Skeletal muscle satellite cell (primary cell): ENCODE data around the gene EIF3M.
"Not testable (repeated sequence)": the region's sequence is repeated elsewhere in the genome, so short reads cannot be mapped to it uniquely, and the experiment has no call there.

ENCODE experiments used
- H3K27me3 ChIP-seq: 2 replicates; pipeline ENCODE4 v1.7.0; 2013; ENCODE audit warnings: low read length; ENCODE audit not compliant: control insufficient read depth, insufficient read depth
- H3K36me3 ChIP-seq: 2 replicates; pipeline ENCODE4 v1.7.0; 2013; ENCODE audit warnings: mild to moderate bottlenecking, control low read depth, low read length; ENCODE audit not compliant: insufficient read depth
- H3K4me1 ChIP-seq: 2 replicates; pipeline ENCODE4 v1.7.0; 2013; ENCODE audit warnings: low read length; ENCODE audit not compliant: control insufficient read depth, insufficient read depth
- H3K4me2 ChIP-seq: 2 replicates; pipeline ENCODE4 v1.7.0; 2013; ENCODE audit warnings: mild to moderate bottlenecking, low read length
- H3K4me3 ChIP-seq: 2 replicates; pipeline ENCODE4 v1.7.0; 2013; ENCODE audit warnings: low read length
- H3K9ac ChIP-seq: 2 replicates; pipeline ENCODE4 v1.7.0; 2013; ENCODE audit warnings: mild to moderate bottlenecking, low read depth, low read length, moderate library complexity
- H3K9me3 ChIP-seq: replicated peaks from 2 replicates; pipeline ENCODE4 v1.7.0; 2013; ENCODE audit warnings: mild to moderate bottlenecking, control low read depth, low read length

The EIF3M gene

DNA sequence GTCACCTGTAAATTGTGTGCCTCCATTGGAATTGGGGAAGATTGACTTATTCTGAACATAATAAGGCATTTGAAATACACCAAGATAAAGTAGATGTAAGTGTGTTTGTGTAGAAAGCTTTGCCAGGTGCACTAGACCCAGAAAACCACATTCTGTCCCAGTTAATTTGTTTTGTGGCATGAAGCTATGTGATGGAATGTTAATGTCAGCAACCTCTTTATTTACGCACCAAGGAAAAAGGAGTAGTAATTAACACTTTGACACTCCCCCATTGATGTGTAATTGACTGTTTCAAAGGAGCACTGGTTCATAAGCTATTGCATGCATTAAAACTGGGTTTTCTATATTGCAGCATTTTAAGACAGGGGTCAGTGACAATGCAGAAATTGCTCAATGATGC is 14.3 kb downstream of the EIF3M start:
- Histone ChIP-seq H3K4me1 (no peaks in the 10 kb centered on the region), H3K4me3 (no peak overlapping the region), H3K36me3 (peaks cover 85% of the 10 kb centered on the region), H3K27me3 (no peaks in the 10 kb centered on the region), H3K4me2 (no peak overlapping the region), H3K9ac (no peak overlapping the region), H3K9me3 (no peaks in the 10 kb centered on the region)

DNA sequence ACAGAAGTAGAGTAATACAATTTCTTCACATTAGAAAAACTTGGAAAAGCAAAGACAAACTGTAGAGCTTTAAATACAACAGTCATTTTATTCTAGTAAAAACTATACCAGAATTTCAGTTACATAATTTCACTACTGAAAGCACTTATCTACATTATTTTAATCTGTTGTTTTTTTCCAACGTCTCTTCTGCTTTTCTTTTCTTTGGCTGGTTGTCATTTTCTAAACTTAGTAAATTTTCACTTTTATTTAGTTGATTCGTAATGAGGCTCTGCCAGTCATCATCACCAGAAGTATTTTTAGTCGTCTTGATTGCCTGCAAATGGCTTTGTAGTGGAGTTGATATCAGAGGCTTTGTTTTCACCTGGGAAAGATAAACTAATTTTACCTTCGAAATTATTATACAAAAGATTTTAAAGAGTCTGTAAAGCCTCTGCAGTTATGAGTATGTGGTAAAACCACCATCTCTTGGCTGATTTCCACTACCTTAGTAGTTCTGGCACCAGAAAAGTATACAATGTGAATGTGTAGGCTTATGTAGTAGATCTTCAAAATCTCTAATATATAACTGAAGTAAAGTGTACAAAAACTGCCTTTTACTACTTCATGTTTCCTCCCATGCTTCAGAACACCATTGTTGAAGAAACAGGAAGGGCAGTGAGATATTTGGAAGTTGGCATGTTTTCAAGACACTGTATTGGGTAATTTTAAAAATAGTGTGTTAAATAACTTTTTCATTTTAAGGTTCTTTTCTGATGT is 19.2 kb downstream of the EIF3M start:
- Histone ChIP-seq H3K9me3 (no peaks in the 10 kb centered on the region), H3K9ac (no peak overlapping the region), H3K4me1 (no peaks in the 10 kb centered on the region), H3K4me2 (no peak overlapping the region), H3K27me3 (no peaks in the 10 kb centered on the region), H3K36me3 (peaks cover 74% of the 10 kb centered on the region), H3K4me3 (no peak overlapping the region)

DNA sequence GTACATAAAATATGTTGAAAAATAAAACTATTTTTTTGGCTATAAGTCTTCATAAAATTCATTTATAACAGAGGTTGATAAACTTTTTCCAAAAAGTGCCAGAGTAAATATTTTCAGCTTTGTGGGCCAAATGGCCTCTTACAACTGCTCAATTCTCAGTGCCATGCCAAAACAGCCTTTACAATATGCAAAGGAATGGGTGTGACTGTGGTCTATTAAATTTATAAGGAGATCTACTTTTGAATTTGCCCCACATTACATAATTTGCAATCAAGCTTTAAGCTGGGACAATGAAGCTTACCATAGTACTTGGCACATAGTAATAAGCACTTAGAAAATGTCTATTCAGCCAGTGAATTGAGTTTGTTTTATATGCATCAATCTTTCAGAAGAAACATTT is 22.6 kb downstream of the EIF3M start:
- Histone ChIP-seq H3K4me1 (no peaks in the 10 kb centered on the region), H3K9me3 (no peaks in the 10 kb centered on the region), H3K4me3 (no peak overlapping the region), H3K36me3 (peaks cover 52% of the 10 kb centered on the region), H3K9ac (no peak overlapping the region), H3K4me2 (no peak overlapping the region), H3K27me3 (no peaks in the 10 kb centered on the region)

DNA sequence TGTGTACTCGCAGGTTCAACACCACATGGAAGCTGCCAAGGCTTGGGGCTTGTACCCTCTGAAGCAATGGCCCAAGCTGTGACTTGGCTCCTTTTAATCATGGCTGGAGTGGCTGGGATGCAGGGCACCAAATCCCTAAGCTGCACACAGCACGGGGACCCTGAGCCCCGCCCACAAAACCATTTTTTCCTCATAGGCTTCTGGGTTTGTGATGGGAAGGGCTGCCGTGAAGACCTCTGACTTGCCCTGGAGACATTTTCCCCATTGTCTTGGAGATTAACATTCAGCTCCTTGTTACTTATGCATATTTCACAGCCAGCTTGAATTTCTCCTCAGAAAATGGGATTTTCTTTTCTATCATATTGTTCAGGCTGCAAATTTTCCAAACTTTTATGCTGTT is 25.2 kb downstream of the EIF3M start:
- not testable (repeated sequence) for H3K27me3 ChIP-seq, H3K9me3 ChIP-seq, H3K4me1 ChIP-seq, H3K4me2 ChIP-seq, H3K4me3 ChIP-seq, H3K9ac ChIP-seq
- peaks cover 28% of the 10 kb centered on the region for H3K36me3 ChIP-seq

DNA sequence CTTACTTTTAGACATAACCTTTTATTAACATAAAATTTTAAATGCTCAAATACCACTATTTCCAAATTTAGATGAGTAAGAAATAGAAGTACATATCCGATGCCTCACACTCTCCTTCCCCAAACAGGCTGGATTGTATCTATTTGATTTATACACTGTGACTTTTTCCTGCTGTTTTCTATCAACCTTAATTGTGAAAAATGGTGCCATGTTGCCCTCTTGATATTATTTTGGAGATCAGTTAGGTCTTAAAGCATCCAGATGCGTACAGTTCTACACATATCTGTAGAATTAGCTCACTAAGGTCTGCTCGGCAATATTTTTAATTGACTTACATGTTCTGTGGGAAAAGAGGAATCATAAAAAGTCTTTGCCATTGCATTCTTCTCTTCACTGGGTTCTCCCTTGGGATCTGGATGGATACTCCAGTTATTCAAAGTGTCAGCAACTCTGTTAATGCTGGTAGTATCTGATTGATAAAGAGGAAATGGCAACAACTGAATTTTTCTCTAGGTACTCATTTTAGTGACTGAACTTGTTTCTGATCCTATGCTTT is 27.2 kb downstream of the EIF3M start:
- H3K4me2 ChIP-seq: no peak overlapping the region
- H3K9ac ChIP-seq: no peak overlapping the region
- peaks cover 9% of the 10 kb centered on the region for H3K36me3 ChIP-seq
- H3K4me1 ChIP-seq: no peaks in the 10 kb centered on the region
- no peaks in the 10 kb centered on the region for H3K9me3 ChIP-seq
- H3K27me3 ChIP-seq: no peaks in the 10 kb centered on the region
- H3K4me3 ChIP-seq: no peak overlapping the region

DNA sequence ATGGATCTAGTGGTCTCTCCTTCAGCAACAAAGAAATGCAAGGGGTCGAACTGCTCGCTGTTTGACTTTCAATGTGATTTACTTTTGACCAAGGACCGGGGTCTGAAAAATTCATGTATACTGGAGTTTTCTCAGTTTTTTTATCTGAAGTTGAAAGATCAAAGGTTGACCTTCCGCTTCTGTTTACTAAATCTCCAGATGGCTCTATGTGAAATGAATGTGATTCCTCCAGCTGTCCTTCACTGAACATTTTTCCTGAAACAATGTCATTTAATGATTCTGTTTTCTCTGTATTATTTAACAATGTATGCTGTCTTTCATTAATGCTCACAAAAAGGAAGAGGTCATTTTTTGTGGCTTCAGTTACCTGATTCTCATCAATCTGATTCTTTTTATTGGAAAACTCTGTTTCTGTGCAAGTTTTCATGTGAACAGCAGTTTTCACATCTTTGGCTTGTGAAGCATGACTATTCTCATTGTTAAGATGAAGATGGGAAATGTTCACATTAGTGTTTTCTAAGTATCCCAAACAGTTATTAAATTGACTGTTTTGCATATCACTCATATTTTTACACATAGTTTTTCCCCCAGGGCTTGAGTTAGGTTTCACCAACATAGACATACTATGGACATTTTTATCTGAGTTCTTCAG is 30.0 kb downstream of the EIF3M start:
- no peaks in the 10 kb centered on the region for H3K4me1 ChIP-seq
- H3K36me3 ChIP-seq: no peaks in the 10 kb centered on the region
- no peak overlapping the region for H3K9ac ChIP-seq
- H3K4me2 ChIP-seq: no peak overlapping the region
- no peaks in the 10 kb centered on the region for H3K27me3 ChIP-seq
- H3K4me3 ChIP-seq: no peak overlapping the region
- H3K9me3 ChIP-seq: no peaks in the 10 kb centered on the region

DNA sequence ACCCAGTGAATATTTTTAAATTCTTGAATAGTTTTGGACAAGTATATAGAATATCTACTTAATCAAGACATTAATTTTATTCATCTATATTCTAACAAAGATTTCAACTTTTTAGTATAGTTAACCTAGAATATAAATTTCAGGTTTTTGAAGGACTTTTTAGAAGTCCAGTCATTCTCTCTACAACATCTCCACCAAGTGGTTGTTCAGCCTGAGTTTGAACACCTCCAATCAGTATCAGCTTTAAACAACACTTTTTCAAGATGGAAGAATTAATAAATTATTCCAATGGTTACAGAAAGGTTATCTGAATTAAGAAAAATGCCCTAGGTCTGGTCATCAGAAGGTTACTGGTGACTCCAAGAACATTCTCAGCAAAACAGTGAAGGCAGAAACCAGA is 31.8 kb downstream of the EIF3M start:
- Histone ChIP-seq H3K4me1 (no peaks in the 10 kb centered on the region), H3K27me3 (no peaks in the 10 kb centered on the region), H3K9ac (no peak overlapping the region), H3K36me3 (no peaks in the 10 kb centered on the region), H3K9me3 (no peaks in the 10 kb centered on the region), H3K4me2 (no peak overlapping the region), H3K4me3 (no peak overlapping the region)

DNA sequence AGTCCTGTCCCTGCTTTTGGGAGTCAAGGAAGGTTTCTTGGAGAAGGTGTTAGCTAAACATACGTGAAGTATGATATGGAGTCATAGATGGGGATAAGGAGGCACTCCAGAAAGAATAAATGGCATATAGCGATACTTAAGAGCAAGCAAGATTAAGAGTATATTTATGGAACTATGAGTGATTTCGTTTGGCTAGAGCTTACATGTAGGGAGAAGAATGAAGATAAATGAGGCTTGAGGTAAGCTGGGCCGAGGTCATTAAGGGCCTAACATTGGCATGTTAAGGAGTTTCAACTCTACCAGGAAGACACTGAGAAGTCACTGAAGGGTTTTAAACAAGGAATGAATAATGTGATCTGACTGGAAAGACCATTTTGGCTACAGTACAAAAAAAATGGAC is 33.3 kb downstream of the EIF3M start:
- no peaks in the 10 kb centered on the region for H3K9me3 ChIP-seq
- no peaks in the 10 kb centered on the region for H3K4me1 ChIP-seq
- no peak overlapping the region for H3K4me2 ChIP-seq
- no peak overlapping the region for H3K4me3 ChIP-seq
- no peaks in the 10 kb centered on the region for H3K27me3 ChIP-seq
- H3K9ac ChIP-seq: no peak overlapping the region
- no peaks in the 10 kb centered on the region for H3K36me3 ChIP-seq

DNA sequence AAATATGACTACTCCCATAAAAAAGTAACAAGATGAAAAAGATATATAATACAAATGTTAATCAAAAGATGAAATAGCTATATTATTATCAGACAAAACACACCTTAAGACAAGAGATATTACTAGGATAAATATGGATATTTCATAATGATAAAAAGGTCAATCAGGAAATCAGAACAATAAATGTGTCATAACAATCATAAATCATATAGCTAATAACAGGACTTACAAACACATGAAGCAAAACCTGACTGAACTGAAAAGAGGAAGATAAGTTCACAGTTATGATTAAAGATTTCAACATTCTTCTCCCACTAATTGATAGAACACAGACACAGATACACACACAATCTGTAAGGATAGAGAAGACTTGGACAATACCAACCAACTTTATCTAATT is 47.2 kb downstream of the EIF3M start:
- Histone ChIP-seq H3K9me3 (no peaks in the 10 kb centered on the region), H3K4me1 (no peaks in the 10 kb centered on the region), H3K27me3 (peaks cover 8% of the 10 kb centered on the region), H3K4me2 (no peak overlapping the region), H3K9ac (no peak overlapping the region), H3K4me3 (no peak overlapping the region), H3K36me3 (no peaks in the 10 kb centered on the region)

DNA sequence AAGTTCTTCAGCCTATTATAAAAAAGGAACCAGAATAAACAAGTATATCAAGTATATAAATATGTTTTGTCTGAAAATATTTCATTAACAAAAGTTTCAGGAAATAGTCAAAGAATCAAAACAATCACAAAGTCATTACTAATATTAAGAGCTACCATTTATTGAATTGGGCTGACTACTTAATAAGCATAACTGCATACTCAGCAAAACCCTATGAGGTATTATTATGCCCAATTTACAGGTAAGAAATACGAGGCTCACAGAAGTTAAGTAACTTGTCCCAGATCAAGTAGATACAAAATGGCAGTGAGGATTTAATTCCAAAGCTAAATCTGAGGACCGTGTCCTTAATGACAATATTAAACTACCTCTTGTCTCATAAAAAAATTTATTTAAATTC is 52.2 kb downstream of the EIF3M start:
- no peak overlapping the region for H3K4me2 ChIP-seq
- peaks cover 8% of the 10 kb centered on the region for H3K27me3 ChIP-seq
- no peak overlapping the region for H3K4me3 ChIP-seq
- H3K9ac ChIP-seq: no peak overlapping the region
- no peaks in the 10 kb centered on the region for H3K4me1 ChIP-seq
- no peaks in the 10 kb centered on the region for H3K36me3 ChIP-seq
- H3K9me3 ChIP-seq: no peaks in the 10 kb centered on the region

DNA sequence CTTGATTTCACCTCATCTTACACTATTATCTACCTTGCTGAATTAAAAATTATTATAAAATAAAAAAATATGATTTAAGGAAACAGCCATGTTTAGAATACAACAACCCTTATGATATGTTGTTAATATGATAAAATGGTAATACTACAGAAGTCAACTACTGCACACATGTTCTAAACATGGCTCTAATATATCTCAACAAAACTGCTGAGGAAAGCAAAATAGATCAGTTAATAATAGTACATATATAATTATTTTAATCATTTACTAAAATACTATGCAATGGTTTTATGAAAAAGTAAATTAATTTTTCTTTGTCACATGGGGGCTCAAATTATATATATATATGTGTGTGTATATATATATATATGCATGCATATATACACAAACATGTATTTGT is 57.7 kb downstream of the EIF3M start:
- Histone ChIP-seq H3K4me2 (no peak overlapping the region), H3K9me3 (no peaks in the 10 kb centered on the region), H3K4me3 (no peak overlapping the region), H3K9ac (no peak overlapping the region), H3K27me3 (no peaks in the 10 kb centered on the region), H3K36me3 (no peaks in the 10 kb centered on the region), H3K4me1 (no peaks in the 10 kb centered on the region)

DNA sequence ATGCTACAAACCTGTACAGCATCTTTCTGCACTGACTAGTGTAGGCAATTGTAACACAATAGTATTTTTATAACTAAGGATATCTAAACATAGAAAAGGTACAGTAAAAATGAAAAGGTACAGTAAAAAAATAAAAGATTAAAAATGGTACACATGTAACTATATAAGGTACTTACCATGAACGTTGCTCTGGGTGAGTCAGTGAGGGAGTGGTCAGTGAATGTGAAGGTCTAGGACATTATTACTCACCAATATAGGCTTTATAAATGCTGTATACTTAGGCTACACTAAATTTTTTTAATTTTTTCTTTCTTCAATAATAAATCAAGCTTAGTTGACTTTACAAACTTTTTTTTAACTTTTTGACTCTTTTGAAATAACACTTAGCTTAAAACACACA is 59.9 kb downstream of the EIF3M start:
- no peak overlapping the region for H3K4me2 ChIP-seq
- no peaks in the 10 kb centered on the region for H3K9me3 ChIP-seq
- H3K4me1 ChIP-seq: no peaks in the 10 kb centered on the region
- H3K9ac ChIP-seq: no peak overlapping the region
- H3K36me3 ChIP-seq: no peaks in the 10 kb centered on the region
- no peaks in the 10 kb centered on the region for H3K27me3 ChIP-seq
- H3K4me3 ChIP-seq: no peak overlapping the region
